HG02798 (cell line): Measurements from ENCODE around the gene PLEKHM3.
A peak's percentile ranks its signal among the peaks of the same experiment; 100 is the strongest.
"Not testable (repeated sequence)": the region's sequence is repeated elsewhere in the genome, so short reads cannot be mapped to it uniquely, and the experiment has no call there.

Experiments
- ATAC-seq: cut with Tn5 transposase; IDR thresholded peaks from one replicate; pipeline ENCODE4 v1.9.1; 2021; ENCODE audit warnings: mild to moderate bottlenecking; ENCODE audit not compliant: unreplicated experiment, poor library complexity

Gene PLEKHM3

DNA sequence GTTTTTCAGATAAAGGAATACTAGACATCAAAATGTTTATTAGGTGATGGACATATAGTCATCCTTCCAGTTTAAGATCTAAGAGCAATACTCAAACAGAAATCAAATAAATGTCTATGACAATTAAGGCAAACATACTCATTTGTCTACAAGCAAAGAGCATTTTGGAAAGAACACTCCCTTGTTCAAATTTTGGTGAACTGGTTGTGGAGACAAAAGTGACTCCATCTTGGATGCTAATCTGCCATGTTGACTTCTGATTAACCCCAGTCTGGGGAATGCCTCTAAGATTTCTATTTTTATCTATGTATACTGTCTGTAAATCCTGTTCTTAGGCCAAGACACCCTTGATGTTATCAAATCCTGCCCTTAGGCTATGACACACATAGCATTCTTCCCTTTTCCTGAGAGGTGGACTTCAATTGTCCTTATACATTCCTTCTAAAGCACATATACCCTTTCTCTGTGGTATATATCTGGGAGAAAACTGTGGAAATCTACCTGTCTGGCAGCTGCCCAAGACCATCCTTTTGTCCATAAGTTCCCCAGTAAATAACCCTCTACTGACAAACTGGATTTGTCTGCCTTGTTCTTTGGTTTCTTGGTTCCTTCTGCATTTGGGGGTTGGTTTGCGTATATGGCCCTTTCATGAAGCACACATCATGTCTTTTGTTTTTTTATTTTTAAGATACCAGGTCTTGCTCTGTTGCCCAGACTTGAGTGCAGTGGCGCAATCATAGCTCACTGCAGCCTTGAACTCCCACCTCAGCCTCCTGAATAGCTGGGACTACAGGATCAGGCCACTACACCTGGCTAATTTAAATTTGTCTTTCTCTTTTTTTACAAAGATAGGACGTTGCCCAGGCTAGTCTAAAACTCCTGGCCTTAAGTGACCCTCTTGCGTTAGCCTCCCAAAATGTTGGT, 12.5 kb upstream of the PLEKHM3 start:
- ATAC-seq, result no peak

DNA sequence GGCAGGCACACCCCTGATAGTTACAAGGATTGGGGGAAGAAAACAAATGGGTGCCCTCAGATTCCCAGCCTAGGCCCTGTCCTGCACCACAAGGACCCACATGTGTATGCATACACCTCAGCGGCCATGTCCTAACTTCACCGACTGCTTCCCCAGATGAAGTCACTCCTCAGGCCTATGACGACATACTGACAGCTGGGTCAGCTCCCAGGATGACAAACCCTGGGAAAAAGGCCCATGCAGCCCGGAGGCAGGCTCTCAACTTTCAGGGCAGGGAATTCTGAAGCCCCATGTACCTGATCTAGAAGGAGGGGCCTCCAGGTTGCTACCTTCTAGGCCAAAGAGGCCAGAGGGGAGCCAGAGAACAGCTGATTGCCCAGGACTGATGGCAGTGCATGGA, 11.0 kb upstream of the PLEKHM3 start:
- no peak for ATAC-seq

DNA sequence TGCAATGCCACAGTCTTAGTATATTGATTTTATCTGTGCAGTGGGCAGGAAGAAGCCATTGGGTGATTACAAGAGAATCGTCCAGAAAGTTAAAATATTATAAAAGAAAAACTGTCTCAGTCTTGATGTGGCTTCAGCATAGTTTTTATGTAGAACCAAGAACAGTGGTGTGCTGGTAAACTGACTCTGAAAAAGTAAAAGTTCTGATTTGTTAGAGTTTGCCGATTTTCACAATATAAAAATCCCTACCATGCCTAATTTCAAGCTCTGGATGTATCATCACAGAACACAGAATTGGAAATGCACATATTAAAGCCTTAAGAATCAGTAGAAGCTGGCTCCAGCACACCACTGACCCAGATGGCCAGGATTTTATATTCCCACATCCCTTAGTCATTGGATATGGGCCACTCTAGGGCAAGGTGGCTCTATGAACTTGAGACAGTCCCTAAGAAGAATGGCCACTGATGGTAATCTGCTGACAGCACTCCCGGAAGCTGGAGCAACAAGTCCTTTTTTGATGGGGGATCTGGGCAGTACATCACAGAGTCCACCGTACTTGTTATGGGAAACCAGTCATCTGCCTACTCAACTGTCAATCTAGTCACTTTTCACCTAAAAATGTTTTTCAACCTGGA, 9.3 kb upstream of the PLEKHM3 start:
- no peak for ATAC-seq

DNA sequence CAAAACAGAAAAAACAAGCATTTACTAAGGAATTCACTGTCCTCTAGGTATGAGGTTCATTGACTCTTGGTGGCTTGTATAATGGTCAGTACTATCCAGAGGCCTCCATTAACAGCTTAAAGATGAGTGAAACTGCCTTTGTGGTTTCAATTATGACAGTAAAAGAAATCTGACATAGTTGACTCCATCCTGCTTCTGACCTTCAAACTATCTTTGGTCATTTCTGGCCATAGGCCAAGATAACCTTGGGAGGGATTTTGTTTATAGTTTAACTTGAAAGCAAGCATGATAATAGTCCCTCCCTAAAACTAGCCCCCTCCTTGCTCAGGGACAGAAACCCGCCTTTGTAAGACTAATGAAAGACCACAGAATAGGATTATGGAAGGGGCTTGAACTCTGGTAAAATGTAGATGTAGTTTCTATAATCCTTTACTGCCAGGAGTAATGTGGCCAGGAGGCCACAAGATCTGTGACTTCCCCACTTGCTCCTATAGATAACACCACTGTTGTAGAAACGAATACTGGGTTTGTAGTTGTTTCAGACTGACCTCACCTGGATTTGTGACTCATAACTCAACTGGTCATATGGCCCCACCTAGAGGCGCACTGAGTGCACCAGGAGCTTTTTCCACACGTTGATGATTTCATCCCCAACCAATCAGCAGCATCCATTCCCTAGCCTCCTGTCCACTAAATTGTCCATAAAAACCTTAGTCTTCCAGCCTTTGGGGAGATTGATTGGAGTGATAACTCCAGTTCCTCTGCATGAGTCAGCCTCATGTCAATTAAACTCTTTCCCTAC, 8.6 kb upstream of the PLEKHM3 start:
- peak; percentile 96 for ATAC-seq

DNA sequence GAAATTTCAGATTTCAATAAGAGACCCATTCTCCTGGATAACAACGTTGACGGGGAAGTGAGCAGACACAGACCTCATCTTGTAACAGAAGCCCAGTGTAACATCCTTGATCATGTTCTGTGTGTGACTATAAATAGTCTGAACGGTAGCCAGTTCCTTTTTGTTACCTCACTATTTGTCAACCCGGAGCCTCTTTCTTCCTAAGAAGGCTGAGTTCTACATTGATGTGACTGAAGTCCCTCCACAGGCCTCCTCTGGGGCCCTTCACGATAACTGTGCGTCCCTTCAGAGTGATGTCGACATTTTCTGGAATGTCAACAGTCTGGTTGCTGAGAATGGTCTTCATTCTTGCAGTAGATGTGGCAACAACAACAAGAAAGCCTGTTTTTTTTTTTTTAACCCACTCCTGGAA, 6.3 kb upstream of the PLEKHM3 start:
- no peak for ATAC-seq

DNA sequence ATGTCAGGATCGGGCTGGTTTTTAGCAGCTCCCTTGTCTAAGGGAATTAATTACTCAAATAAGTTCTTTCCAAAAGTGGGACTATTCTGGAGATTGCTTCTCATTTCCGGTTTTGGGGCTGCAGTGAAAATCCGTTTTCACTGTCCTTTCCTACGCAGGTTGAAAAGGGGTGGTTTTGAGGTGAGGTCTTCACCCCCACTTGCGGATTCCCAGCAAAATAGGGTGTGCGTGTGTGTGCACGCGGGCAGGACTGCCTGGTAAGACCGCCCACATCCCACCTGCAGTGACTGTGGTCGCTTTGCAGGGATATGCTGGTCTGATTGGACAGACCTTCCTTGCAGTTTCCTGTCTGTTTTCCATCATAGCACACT, 472 bp upstream of the PLEKHM3 start:
- peak; percentile 29 for ATAC-seq

DNA sequence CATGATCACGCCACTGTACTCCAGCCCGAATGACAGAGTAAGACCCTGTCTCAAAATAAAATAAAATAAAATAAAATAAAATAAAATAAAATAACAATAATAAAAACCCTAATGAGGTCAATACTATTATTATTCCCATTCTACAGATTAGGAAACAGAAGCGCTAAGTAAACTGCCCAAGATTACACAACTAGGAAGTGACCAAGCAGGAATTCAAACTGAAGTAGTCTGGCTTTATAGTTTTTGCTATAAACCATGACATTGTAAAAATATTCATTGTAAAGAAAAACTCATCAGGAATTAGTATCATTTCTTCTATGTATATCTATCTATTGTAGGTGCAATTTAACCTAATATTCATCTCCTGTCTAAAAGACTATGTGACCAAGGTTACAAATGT, 1.2 kb downstream of the PLEKHM3 start:
- no peak for ATAC-seq

DNA sequence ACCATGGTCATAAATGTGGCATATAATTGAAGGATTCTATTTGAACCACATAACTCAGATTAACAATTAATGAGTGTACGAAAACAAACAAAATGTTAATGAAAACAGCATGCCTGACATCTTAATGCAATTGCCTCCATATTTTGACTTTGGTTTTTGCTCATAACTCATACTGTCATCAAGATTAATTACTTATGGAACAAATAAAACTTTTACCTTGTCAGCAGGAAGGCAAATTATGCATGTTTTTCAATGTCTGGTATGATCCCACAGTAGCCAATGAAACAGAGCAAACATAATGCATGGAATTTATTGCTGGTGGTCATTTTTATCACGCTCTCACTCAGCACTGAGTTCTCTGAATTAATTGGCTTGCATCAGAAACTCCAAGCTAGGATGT, 5.1 kb downstream of the PLEKHM3 start:
- no peak for ATAC-seq

DNA sequence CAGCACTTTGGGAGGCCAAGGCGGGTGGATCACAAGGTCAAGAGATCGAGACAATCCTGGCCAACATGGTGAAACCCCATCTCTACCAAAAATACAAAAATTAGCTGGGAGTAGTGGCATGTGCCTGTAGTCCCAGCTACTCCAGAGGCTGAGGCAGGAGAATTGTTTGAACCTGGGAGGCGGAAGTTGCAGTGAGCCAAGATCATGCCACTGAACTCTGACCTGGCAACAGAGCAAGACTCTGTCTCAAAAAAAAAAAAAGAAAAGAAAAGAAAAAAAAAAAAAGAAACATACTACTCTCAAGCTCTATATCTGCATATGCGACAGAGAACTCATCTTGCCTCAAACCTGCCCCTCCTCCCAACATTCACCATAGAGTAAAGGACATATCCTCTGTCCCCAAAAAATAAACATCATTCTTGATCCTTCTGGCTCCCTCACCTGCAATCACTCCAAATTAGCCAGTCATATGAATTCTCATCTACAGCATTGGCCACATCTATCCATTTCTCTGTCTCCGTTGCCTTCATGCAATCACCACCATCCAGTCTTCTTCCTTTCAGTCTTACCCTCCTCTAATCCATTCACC, 7.1 kb downstream of the PLEKHM3 start:
- not testable (repeated sequence) for ATAC-seq

DNA sequence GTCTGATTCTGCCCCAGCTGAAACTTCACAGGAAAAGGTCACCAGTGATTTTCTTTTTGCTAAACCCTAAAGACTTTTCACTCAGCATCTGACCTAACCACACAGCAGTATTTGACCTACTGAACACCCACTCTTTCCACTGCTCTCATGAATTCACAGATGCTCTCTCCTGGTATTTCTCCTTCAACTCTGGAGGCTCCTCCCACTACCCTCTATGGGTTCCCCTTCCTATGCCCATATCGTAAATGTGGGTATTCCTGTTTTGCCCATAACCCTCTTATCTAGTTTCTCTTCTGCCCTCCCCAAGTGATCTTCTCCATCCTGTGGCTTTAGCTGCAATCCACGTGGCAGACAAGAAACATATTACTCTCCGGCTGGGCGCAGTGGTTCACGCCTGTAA, 7.6 kb downstream of the PLEKHM3 start:
- no peak for ATAC-seq

DNA sequence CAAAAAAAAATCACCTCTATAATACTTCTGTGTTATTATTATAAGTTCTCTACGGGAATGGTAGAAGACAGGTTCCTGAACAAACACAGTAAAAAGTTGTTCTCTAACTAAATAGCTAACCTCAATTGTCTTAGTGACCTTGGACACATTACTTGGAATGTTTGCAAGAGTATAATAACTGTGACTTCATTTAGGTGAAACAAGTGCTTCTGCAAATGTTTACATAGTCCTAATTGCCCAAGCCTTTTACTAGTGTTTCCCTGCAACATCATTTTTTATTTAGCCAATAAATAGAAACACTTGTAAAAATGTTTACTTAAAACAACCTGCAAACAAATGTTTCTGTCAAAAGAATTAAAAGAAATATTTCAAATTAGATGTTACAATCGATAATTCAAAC, 9.9 kb downstream of the PLEKHM3 start:
- no peak for ATAC-seq

DNA sequence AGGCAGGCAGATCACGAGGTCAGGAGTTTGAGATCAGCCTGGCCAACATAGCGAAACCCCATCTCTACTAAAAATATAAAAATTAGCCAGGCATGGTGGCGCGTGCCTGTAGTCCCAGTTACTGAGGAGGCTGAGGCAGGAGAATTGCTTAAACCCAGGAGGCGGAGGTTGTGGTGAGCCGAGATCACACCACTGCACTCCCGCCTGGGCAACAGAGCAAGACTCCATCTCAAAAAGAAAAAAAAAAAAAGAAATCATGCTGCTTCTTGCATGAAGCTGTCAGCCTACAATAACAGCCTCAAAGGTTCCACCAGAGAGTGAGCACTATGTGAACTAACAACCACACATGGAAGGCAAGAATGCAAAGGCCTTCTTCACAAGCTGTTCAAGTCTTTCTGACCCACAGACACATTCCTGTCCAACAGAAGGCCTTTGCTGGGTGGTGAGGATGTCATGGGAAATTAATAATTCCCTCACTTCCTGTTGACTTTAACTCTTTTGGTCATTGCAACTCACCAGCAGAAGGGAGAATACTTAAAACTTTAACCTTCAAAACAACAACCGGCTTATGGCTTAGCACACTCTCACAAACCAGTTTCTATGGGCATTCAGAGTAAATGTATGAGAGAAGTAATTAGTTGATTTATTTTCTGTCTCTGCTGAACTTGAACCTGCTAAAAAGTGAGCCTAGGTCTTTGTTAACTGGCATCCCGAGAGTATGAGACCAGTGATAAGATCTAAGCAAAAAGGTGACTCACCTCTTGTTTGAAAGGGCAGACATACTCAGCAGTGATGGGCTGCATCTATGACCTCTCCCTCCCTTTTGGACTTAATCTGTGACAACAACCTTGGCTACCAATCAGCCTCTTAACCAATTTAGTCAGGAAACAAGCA, 11.8 kb downstream of the PLEKHM3 start:
- no peak for ATAC-seq

DNA sequence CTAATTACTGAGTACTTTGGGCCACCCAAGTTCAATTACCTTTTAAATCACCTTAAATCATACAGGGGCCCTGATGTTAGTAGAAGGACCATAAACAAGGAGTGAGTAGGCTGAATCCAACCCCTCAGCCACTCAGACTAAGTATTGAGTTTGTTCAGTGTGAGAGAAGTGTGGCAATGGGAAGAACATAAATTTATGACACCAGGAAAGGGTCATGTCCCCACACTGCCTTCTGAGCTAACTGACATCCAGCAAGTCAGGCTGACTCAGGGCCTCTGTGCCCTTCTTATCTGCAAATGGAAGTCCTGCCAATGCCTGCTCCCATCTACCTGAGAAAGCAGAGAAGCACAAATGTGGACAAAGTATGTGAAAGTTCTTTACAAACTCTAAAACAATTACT, 12.9 kb downstream of the PLEKHM3 start:
- ATAC-seq, result no peak

DNA sequence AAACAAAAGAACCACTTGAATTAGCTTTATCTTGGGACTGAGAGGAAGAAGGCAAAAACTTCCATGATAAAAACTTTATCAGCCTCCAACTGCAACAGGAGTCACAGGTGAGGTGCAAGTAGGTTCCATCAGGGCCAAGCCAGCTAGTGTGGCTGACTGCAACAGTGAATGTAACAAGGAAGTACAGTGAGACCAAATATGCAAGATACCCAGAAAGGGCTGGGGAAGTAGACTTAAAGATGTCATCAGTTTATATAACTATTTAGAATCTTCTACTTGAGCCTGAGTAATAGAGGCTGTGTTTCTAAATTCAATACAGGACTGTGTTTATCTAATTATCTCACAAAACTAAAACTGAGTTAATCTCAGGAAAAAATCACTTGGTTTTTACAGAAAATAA, 14.8 kb downstream of the PLEKHM3 start:
- ATAC-seq, result no peak

DNA sequence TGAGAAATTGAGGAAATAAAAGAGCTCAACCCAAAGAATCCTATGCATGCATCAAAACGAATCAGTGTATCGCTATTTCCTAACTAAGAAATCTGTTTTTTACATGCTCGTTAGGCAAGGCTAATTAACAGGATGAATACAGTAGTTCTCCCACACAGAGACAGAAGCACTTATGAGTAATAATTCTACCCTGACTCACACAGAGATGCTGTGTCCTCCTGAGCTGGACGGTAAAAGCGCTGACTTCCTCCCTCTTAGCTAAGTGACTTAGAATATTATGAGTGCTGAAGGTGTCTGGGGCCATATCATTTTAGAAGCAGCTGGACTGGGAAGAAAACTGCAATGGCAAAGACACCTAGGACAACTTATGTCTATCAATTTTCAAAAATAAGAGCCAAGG, 18.5 kb downstream of the PLEKHM3 start:
- no peak for ATAC-seq

DNA sequence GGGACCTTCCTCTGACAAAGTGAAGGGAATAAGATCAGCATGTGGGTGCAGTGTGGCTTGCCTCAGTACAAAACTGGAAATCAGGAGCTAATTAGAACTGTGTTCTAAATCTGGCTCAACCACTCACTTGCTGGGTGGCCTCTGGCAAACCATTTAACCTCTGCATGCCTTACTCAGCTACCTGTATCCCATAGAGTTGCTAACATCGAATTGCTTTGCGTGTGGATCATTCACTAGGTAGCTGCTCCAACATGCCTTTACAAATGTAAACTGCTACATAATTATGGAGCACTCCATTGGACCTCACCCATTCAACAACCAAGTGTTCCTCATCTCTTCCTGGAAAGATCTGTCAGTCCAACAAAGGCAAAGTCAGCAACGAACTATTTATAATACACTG, 19.0 kb downstream of the PLEKHM3 start:
- ATAC-seq, result no peak

DNA sequence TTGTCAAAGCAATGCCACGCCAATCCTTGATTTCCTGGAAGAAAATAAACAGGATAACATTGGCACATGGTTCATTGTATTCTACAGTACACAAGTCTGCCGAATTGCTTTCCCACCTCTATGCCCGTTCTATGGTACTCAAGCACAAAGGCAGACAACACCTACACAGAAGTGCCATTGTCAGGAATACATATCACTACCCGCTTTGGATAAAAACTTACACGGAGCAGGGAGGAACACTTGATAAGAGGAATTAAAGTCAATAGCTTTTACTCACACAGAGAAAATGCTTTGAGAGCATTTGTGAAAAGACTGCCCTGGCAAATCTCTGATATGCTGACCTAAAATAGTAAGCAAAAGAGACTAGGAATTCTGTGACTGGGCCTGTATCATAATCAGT, 23.4 kb downstream of the PLEKHM3 start:
- ATAC-seq, result no peak

DNA sequence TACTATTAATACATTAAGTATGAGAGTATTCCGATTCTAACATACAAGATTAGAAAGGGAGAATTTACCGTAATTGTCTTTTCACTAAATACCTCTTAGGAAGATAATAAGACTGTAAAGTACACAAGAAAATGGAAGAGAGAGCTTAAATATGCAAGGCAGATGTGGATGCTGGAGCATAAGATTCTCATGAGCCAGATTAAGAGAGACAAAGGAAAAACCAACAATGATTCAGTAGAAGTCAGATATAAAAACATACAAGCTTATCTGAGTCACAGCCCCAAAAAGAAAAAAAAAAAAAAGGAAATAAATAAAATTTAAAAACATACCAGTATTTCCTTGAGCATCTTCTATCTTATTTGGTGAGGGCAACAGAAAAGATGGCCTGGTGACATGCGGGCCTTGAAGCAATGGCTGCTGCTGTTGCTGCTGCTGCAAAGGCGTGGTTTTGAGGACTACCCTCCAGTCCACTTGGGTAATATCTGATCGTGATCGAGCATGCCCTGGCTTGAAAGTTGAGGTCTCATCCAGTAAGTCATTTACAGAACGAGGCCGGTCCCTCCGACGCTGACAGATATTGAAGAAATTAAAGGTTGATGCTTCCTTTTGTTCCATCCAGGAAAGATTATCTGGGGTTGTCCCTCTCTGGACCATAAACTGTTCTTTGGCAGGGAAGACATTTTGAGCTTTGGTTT, 24.5 kb downstream of the PLEKHM3 start:
- ATAC-seq, result no peak

DNA sequence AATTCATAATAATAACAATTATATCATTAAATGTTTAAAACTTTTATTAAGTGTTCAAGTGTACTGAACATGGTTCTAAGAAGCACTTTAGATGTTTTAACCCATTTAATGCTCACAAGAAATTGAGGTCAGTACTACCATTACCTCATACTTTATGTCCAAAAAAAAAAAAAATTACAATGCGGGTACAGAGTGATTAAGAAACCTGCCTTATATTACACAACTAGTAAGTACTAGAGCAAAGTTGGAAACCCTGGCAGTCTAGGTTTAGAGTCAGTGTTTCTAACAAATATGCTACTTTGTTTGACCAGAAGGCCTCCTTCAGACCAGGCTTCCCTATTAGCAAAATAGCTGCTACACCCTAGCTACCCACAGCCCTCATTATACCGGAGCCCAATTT, 28.5 kb downstream of the PLEKHM3 start:
- no peak for ATAC-seq
